HUDEP-2 (cell line): ENCODE data around the gene PDCD4.
A peak's percentile ranks its signal among the peaks of the same experiment; 100 is the strongest.

Source experiments
- DNase-seq, 76 experiments: peaks; one replicate each; lab custom pipeline; 2025; ENCODE audit not compliant: unreplicated experiment in 76 of 76; lab: John Stamatoyannopoulos, UW

The PDCD4 gene

DNA sequence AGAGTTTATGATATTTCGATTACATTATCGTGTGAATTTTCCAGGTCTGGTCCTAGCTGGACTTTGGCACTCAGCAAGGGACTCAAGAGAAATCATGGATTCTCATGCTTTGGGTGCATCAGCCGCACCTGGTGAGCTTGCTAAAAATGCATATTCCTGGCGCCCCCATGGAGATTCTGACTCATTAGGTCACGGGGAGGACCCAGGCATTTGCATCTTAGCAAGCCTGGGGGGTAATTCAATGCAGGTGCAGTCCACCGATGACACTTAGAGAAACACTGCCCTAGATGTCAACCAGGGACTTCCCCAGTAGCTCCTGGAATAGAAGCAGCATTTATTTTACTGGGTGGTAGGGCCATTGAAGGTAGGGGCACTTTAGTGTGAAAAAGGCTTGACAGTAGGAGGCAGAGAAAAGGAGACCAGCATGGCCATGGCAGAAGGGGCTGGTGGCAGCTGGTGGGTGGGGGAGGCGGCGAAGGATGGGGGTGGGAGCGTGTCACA is 29.9 kb upstream of the PDCD4 start:
- no peak for DNase-seq

DNA sequence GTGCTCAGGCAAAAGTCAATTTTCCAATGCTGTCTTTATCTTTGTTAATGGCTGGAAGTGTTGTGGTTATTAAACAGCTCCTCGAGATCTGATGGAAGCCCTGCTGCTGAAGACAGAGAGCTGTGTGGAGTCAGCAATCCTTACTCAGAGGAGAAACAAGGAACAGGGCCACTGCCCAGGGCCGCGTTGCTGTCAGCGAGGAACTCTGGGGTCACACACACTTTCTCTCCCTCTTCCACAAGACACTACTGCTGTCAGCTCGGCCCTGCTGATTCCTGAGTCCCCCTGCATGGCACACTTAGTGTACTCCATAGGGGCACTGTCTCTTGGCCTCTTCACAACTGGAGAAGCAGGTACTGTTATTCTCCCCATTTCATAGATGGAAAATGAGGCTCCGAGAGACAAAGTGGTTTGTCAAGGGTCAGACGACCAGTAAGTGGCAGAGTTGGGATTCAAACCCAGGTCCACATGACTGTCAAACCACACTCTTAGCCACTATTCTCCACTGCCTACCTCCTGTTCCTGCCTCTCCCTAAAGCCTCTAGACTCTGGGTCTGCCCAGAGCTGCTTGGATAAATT is 29.3 kb upstream of the PDCD4 start:
- DNase-seq: no peak

DNA sequence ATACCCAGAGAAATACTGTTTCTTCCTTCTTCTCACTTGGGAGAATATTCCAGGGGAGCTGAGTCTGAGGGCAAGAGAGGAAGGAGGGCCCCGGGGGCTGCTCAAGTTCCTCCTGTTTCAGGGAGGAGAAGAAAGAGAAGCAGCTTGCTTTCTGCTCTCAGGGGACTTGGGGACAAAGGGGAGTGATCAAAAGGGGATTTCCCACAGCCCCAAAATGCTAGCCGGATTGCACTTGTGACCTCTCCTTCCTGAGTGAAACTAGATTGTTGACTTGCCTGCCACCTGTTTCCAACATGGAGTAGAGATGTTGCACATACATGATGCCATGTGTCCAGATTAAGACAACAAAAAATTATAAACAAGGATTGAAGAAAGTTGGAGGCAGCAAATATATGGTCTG is 28.7 kb upstream of the PDCD4 start:
- DNase-seq: no peak

DNA sequence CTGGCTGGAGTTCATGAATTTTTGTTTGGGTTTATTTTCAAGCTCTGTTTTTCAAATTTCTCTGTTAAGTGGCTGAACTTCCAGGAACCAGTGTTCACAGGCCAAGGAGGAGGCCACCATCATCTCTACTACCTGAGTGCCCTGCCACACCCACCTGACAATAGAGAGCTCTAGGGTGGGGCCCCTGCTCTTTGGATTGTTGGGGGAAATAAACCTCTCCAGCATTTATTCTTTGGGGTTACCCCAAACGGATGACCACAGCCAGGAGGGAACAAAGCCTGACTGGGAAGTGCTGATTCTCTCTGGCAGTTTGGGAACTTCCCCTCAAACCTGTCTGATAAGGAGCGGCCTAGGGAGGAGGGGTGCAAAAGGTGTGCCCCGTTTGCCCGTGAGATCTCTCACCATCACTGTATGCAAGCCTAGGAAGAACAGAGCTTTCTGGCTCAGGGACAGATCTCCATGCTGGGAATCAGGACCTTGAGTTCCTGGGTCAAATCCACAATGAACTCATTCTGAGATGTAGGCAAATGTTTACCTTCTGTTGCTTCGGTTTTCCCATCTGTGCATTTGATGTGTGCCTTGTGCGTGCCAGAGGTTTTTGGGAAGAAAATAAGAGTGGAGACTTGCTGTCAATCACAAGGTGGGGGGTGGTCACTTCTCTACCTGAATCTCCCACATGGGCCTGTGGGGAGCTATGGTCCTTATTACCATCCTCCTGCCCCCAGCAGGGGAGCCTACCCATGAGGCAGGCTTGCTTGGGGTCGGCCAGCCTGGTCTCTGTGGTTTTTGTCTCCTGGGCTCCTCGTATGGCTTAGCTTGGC is 27.7 kb upstream of the PDCD4 start:
- DNase-seq: no peak

DNA sequence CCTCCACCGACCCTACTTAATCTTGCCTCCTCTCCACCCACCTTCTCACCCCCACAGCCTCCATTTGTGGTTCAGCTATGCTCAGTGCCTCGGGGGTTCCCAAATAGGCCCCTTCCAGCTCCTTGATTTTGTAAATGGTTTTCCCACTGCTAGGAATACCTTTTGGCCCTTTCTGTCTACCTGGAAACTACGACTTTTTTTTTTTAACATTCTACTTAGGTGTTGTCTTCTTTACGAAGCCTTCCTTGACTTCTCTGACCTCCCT is 27.2 kb upstream of the PDCD4 start:
- no peak for DNase-seq

DNA sequence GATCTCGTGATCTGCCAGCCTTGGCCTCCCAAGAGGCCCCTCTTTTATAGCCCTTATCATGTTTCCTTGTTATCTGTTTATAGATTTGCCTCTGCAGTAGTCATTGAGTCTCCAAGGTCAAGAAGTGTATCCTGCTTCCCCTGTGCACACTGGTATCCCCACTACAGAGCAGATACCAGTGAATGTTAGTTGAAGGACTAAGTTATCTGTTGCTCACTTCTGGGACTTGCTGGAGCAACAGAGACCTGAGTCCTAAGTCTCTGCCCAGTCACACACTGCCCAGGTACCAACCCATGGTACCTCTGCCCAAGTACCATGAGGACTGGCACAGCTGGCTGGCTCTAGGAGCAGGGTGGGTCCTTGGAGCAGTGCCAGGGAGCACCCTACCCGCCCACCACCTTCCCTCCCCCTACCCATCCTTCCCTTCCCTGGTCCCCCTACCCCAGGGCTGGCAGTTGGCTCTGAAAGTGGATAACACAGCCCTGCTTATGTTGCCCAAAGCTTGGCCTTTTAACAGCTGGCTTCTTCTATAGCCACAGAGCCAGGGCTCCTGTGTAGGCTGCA is 26.5 kb upstream of the PDCD4 start:
- DNase-seq: no peak

DNA sequence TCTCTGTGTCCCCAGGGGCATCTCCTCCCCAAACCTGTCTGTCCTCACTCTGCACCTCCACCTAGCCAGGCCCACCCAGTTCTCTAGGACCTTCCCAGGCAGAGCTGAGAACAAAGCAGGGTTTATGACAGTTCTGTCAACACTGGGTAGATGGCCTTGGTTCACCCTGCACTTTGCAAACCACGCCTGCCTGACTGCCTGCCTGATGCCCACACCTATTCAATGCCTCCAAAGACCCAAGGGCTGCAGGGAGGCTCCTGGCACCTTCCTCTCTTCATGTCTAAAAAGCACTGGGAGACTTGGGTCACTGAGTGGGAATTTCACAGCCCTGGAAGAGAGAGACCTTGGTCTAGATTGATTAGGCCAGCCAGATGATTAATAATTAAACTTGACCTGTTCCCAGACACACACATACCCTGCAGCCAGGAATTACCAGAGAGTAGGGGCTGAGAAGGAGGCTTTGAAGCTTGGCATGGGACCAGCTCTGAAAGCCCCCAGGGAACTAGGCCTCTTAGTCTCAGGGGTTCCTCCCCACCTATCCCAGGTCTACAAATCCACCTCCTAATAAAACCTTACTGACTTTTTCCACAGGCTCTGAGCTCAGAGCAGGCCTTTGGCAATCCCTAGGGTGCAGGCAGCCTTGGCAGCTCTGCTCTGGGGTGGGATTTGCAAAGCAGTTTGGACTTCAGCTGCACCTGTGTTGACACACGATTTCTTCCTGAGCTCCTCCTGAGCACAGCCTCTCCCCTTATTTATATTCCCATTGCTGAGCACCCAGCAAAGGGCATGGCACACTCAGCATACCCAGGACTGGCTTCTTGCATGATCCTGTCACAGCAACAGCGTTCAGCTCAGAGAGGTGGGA is 25.7 kb upstream of the PDCD4 start:
- no peak for DNase-seq

DNA sequence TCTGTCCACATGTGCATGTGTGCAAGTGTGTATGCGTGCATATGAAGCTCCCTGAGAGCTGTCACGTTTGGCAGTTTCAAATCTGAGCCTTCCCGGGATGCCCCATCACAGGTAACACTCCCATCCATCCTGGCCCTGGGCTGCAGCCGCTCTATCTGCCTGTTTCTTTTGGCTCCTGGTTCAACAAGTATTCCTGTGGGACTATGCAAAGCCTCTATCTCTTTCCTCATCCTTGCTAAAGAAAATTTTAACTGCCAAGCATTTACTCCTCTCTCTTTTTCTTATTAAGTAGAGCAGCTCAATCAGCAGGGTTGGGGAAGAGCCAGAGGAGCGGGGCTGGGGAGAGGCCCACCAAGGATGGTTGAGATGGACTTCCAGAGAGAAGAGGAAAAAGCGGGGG is 24.4 kb upstream of the PDCD4 start:
- no peak for DNase-seq

DNA sequence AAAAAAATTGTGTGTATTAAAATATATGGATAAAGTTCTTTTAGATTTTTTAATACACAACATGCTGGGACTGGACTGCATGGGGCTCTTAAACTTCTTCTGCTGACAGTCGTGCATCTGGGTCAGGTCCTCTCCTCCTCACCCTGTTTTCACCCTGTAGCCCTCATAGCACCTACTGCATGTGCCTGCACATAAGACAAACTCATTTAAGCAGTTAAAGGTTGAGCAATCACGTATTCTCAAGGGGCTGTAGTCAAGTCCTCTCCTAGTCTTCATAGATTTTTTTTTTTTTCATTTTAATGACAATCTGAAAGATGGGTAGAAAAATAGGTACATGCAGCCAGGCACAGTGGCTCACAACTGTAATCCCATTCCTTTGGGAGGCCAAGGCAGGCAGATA is 23.6 kb upstream of the PDCD4 start:
- DNase-seq: no peak

DNA sequence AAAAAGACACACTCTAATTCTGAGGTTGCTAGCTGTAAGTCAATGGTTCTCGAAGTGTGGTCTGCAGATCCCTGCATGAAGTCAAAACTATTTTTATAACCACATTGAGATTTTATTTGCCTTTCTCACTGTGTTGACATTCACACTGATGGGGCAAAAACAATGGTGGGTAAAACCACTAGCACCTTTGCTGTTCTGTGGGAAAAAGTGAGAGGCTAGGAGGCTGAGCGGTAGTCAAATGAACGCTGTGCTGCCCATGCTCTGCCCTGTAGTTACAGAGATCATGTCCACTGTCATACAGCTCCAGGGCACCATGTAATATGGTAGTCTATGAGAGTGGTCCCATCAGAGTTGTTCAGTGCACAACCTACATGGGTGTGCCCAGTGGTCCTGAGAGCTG is 21.6 kb upstream of the PDCD4 start:
- DNase-seq: no peak

DNA sequence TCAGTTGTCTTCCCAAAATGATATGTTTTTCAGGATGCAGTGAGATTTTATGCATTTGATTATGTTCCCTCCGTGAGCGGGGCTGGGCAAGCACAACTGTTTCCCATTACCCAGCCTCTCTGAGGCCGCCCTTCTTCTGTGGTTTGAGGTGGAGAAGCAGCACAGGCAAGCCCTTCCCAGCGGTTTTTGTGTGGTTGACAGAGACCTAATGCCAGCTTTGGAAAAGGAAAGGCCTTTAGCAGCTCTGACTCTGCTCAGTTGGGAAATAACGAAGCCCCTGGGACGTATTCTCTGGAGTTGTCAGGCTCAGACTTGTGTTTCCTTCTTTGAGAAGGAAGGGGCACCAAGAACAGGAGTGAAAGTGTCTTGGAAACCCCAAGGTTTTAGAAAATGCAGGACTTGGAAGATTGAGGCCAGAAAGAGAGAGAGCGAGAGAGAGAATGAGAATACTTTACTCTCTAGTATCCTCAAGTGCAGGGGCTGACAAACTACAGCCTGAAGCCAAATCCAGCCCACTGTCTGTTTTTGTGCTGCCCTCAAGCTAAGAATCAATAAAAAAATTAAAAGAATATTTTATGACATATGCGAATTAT is 20.6 kb upstream of the PDCD4 start:
- DNase-seq: peak in 14 of 76 experiments; percentile 10 to 41 (median 25)

DNA sequence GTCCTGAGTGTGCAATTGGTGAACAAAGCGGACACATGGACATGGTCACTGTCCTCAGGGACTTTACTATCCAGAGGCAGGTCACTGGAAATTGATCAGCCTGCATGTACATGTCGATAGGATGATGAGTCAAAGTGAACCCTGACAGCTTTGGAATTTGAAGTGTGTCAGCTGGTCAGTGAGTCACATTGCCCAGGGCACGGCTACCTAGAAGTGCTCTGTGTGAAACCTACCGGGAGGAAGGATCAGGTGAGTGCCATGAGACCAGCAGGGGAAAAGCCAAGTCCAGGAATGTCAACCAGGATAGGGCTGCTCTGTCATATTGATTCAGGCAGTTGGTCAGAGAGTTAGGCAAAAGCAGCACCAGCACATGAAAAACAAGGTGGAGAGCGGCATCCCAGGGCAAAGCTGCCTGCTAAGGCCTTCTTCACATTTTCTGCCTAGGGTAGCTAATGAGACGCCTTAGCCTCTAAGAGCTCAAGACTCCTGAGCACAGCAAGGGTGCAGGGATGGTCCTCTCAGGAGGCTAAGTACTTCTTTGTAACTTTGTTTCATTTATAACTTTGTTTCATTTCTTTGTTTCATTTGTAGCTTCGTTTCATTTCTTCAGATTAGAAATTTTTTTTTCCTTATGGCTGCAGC is 19.4 kb upstream of the PDCD4 start:
- DNase-seq: peak in 3 of 76 experiments; percentile 13 to 38 (median 21)

DNA sequence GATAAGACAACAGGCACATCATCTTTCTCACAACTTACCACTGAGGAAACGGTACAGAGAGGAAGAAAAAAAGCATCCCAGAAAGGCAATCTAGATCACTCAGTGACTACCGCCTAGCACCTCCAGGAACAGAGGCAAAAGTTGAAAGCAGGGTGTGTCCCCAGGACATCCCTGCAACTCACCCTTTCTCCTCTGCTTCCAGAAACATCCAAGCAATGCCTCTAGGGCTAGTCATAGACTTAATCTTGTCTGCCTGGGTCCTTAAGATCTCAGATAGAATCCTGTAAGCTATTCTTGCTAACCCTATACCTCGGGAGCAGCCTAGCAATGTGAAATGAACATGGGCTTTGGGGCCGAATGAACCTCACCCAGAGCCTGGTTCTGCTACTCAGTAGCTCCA is 18.8 kb upstream of the PDCD4 start:
- no peak for DNase-seq

DNA sequence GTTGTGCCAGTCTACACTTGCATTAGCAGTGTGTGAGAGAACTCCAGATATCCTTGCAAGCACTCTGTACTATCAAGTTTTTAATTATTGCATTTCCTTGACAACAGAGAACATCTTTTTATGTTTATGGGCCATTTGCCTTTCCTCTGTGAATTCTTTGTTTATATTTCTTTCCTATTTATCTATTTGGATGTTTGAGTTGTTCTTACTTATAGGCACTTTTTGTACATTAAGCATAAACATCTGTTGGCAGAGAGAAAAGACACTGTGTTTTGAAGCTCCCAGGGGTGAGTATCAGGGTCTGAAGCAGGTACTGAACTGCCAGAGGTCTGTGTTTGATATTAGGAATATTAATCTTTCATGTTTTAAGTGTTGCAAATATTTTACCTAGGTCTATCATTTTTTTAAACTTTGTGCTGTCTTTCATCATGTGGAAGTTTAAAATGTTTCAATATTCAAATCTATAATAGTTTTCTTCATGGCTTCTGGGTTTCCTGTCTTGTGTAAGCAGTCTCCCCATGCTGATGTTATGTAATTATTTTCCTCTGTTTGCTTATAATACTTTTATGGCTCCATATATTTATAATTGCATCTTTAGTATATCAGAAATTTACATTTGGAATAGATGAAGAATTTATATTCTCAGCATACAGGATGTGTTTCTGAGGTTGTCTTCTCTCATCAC is 17.7 kb upstream of the PDCD4 start:
- DNase-seq: no peak

DNA sequence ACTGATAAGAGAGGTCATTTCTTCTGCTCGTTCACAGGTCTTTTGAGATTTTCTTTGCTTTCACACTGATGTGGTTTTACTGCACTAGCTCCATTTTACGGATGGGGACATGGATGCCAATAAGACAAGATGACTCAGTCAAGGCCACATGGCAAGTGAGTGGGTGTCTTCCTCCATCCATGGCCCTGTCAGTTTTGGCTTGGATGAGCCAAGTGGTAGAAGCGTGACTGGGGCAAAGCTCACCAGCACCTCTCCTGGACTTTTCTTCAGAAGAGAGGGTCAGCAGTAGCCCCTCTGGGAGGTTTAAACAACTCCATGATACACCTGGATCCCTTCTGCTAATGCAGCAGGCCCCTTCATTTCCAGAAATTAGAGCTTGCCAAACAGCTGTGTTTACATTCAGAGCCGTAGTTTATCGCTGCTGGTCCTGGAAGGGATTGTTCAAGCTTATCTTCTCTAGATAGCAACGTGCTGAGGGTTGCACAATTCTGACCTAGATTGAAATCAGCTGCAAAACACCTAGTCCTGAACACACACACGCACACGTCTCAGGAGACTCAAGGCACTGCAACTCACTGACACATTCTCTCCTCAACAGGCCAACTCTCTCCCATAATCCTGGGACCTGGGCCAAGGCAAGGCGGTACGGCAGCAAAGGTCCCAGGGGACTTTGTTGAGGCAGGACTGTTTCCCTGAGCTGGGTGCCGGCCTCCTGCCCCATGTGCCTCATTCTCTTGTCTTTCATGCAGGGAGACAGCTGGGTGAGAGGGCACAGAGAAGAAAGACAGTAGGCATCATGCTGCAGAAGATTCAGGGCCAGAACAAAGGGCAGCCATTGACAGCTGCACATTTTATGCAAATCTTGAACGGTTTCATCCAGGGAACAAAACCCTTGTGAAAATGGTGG is 14.2 kb upstream of the PDCD4 start:
- DNase-seq: peak; percentile 30 to 89 (median 69)

DNA sequence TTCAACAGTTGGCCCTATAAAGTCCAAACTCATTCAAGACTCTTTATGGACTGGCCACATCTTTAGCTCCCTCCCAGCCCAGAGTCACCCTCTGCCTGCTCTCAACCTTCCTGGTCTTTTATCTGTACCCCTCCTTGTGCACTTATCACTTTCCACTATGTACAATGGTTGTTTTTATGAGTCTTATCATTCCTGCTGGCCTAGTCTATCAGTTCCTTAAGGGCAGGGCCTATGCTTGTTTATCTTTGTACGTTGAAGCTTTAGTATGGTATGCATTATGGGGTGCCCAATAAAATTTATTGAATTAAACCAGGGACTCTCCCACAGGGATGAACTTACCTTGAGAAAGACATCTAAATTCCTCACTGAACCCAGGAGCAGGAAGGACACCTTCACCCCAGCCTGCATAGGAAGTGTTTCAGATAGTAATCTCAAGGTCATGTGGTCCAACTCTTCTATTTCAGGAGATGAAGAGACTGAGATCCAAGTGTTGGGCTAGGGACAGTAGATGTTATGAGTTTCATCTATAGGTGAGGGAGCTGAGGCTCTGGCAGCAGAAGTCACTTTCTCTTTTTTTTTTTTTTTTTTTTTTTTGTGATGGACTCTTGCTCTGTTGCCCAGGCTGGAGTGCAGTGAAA is 13.3 kb upstream of the PDCD4 start:
- DNase-seq: peak in 72 of 76 experiments; percentile 31 to 90 (median 67)

DNA sequence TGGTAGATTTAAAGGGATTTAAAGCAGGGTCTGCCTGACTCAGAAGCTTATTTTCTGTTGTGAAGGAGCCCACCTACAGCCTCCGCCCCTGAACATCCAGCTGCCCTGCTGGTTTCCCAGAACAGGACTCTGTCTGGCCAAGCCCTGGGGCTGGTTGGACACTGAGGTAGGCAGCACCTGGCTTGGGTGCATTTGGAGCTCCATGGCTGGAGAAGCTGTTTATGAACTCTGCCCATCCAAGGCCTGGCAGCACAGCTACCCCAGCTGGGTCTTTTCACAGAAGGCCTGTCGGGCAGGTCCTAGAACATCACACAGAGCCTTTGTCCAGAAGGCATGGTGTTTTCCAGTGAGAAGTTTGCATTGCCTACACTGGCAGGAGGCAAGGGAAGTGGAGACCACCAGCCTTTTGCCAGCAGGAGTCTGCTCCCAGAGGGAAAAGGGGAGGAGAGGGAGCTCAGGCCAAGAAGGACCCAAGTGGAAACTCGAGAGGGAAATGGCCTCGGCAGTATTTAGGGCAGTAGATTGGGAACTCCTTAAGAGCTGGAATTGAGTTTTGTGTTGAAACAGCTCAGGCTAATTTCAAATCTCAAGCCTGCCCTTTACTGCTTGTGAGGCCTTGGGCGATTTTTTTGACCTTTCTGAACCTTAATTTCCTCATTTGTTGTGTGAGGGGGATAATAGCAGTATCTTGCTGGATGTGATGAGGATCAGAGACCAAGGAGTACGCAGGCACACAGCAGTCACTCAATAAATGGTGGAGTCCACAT is 12.3 kb upstream of the PDCD4 start:
- peak in 2 of 76 experiments; percentile 32 to 52 for DNase-seq

DNA sequence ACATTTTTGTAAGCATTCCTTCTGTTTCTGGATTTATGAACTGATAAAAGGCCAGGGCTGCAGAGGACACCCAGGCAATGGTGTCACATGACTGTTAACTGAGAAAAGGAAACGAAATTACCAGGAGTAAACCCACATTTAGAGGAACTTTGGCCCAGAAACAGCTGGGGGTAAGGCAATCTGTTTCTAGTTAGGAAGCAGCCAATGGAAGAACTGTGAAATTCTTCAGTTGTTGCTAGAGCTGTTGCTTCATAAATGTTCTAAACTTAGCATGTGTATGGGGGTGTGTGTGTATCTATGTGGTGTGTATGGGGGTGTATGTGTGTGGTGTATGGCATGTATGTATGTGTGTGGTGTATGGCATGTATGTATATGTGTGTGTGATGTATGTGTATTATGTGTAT is 11.8 kb upstream of the PDCD4 start:
- no peak for DNase-seq
